GM23338 (cell line): ENCODE measurements around the gene ARID3A. TPM values are rescaled to one million over a fixed set of nuclear protein-coding genes. Genes with fewer than 3 reads are reported as not detected.

Experiments
- ETS1 ChIP-seq: IDR thresholded peaks from 2 replicates; pipeline ENCODE4 v1.6.1; 2016; ENCODE audit warnings: antibody characterized with exemption
- JUNB ChIP-seq: IDR thresholded peaks from one replicate; pipeline ENCODE4 v1.6.1; 2016; ENCODE audit warnings: antibody characterized with exemption; ENCODE audit not compliant: unreplicated experiment
- STAT1 ChIP-seq: IDR thresholded peaks from one replicate; pipeline ENCODE4 v1.6.1; 2016; ENCODE audit warnings: antibody characterized with exemption; ENCODE audit not compliant: unreplicated experiment
- ZNF462 ChIP-seq: fragments of 250-450 bp; sonication (Bioruptor Pico); IDR thresholded peaks from 2 replicates; pipeline ENCODE4 v1.5.0; 2020; ENCODE audit warnings: mild to moderate bottlenecking, moderate library complexity
- polyA plus RNA-seq: library from polyadenylated mRNA; unstranded; fragments of >200 nt; fragmentation: Nextera tagmentation; extraction: Ambion mirVana; gene quantifications from 2 replicates; pipeline ENCODE4 v1.2.1, GENCODE V29; 2016
- total RNA-seq: library from RNA; depleted of rRNA; stranded (reverse); fragments of >200 nt; shearing (Covaris generic); gene quantifications from 2 replicates; pipeline ENCODE4 v1.2.3, GENCODE V29; 2014
- TF ChIP-seq, protein P1 (sequence below): IDR thresholded peaks from one replicate; pipeline ENCODE4 v1.6.1; 2018; ENCODE audit warnings: antibody characterized with exemption; ENCODE audit not compliant: unreplicated experiment

Gene ARID3A
- total and polyA plus RNA-seq, 2 experiments from 2014 or later = 33.6 to 51.6 TPM

GRCh38 chr19:933553-933882, 7.7 kb downstream of the ARID3A start (continued):
- TF ChIP-seq ZNF462 (CRISPR knock-in tag) = no peak
- TF ChIP-seq, protein P1, sequence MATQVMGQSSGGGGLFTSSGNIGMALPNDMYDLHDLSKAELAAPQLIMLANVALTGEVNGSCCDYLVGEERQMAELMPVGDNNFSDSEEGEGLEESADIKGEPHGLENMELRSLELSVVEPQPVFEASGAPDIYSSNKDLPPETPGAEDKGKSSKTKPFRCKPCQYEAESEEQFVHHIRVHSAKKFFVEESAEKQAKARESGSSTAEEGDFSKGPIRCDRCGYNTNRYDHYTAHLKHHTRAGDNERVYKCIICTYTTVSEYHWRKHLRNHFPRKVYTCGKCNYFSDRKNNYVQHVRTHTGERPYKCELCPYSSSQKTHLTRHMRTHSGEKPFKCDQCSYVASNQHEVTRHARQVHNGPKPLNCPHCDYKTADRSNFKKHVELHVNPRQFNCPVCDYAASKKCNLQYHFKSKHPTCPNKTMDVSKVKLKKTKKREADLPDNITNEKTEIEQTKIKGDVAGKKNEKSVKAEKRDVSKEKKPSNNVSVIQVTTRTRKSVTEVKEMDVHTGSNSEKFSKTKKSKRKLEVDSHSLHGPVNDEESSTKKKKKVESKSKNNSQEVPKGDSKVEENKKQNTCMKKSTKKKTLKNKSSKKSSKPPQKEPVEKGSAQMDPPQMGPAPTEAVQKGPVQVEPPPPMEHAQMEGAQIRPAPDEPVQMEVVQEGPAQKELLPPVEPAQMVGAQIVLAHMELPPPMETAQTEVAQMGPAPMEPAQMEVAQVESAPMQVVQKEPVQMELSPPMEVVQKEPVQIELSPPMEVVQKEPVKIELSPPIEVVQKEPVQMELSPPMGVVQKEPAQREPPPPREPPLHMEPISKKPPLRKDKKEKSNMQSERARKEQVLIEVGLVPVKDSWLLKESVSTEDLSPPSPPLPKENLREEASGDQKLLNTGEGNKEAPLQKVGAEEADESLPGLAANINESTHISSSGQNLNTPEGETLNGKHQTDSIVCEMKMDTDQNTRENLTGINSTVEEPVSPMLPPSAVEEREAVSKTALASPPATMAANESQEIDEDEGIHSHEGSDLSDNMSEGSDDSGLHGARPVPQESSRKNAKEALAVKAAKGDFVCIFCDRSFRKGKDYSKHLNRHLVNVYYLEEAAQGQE = no peak
- TF ChIP-seq ETS1 = no peak
- no peak for TF ChIP-seq JUNB
- TF ChIP-seq STAT1 = no peak
